Uterus (tissue), 2 donors: Measurements from ENCODE around the gene RAET1E.

Experiments used
- CTCF ChIP-seq, 4 experiments: fragments of 200-600 bp in 2 of 4; fragments of 450-650 bp in 2 of 4; sonication (generic) in 2 of 4; IDR thresholded peaks; one replicate each; pipeline ENCODE4 v1.5.1; 2016 to 2019; ENCODE audit warnings: antibody characterized with exemption in 4 of 4, mild to moderate bottlenecking in 2 of 4, moderate library complexity in 1 of 4
- POLR2A ChIP-seq, 2 donors: fragments of 450-650 bp; IDR thresholded peaks; one replicate each; pipeline ENCODE4 v1.6.1; 2016; ENCODE audit warnings: antibody characterized with exemption in 2 of 2, mild to moderate bottlenecking in 1 of 2, moderate library complexity in 1 of 2

GRCh38 chr6:149859938-149860337 is 38.0 kb downstream of the RAET1E start:
- TF ChIP-seq CTCF (IDR thresholded peaks at IDR 0.05), result no peak
- TF ChIP-seq POLR2A (IDR thresholded peaks at IDR 0.05), result no peak
